GM18498 (cell line): ENCODE data around the gene ZBTB16.

Source experiments
- ATAC-seq: cut with Tn5 transposase; IDR thresholded peaks from one replicate; pipeline ENCODE4 v1.9.1; 2021; ENCODE audit warnings: mild to moderate bottlenecking, moderate library complexity; ENCODE audit not compliant: unreplicated experiment

Gene ZBTB16

GRCh38 chr11:114128399-114128798 is 68.9 kb downstream of the ZBTB16 start:
- no peak for ATAC-seq

- ATAC-seq, result no peak
These were observed 69.6 kb downstream of the ZBTB16 start for GRCh38 chr11:114129142-114129541.

- ATAC-seq, result no peak
These were observed 70.2 kb downstream of the ZBTB16 start for GRCh38 chr11:114129699-114130098.

DNA sequence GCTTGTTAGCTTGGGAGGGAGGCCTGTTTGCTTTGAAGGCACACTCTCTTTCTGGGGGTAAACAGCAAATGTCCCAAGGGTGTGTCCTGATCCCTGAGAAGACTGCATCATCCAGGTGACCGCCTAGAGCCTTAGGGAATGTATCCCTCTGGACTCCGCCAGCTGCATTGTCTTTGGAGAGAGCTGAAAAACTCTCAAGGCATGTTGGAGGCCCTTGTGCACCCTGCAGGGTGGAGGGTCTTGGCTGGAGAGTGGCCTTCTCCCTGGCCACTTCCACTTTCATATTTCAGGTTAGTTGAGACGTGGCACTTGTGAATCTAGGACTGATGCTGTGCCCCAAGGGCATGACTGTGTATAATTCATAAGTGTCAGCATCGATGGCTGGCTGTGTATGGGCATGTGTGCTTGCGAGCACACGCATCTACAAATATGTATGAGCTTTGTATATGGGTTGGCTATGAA is 70.6 kb downstream of the ZBTB16 start:
- no peak for ATAC-seq

DNA sequence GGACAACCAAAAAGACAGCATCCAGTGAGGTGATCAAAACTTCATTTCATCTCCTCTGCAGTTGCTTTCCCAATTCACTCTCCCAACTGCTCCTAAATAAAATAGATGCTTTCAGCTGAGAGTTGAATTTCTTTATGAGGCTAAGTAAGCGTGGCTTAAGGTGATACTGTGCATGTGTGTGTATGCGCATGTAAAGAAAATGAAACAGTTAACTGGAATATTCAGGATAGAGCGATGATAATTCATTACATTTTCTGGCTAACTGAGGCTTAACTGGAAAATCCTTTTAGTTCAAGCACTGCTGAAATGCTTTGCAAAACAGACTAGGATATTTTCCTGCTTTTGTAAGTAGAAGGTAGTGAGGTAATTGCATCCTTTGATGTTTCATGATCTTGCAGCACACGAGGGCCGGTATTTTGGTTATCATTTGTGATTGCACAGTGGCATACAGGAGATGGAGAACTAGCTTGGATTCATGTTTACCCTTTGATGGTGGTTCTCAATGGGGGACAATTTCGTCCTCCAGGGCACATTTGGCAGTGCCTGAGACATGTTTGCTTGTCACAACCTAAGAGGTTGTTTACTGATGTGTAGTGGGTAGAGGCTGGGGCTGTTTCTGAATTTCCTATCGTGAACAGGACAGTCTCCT is 71.2 kb downstream of the ZBTB16 start:
- ATAC-seq, result no peak

GRCh38 chr11:114131461-114131864 is 72.0 kb downstream of the ZBTB16 start:
- no peak for ATAC-seq

- no peak for ATAC-seq
These were observed 72.9 kb downstream of the ZBTB16 start for GRCh38 chr11:114132417-114132816.

- ATAC-seq, result no peak
These were observed 73.5 kb downstream of the ZBTB16 start for GRCh38 chr11:114132944-114133394.

DNA sequence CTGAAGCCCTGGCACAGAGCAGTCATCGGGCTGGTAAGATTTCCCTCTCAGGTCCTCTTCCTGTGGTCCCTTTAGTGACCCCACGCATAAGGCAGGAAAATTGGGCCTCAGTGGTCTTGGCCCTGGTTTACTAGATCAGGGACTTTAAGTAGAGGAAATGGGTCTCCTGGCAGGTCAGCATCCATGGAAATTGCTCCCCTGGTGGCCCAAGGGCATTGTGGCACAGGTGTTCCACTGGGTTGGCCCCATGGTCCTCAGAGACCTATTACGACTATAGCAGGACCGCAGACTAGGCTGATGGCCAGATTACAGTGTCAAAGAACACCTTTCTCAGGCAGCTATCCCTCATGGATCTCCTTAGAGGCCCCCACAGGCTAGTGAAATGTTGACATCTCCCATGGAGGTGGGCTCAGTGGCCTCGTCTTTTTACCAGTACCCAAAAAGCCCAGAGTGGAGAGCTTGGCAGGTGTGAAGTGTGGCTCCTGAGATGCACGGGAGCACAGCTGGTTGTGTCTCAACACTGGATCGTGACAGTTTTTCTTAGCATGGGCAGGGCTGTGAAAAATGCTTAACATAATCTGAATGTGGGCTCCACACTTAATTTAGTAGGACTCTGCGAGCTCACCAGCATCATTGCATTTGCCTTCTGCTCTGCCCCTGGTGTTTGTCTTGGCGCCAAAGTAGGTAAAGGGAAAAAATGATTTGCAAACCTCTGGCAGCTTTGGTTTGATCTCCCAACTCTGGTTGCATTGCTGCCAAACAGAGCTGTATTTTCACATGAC is 74.2 kb downstream of the ZBTB16 start:
- no peak for ATAC-seq

GRCh38 chr11:114134870-114135269 is 75.4 kb downstream of the ZBTB16 start:
- no peak for ATAC-seq

DNA sequence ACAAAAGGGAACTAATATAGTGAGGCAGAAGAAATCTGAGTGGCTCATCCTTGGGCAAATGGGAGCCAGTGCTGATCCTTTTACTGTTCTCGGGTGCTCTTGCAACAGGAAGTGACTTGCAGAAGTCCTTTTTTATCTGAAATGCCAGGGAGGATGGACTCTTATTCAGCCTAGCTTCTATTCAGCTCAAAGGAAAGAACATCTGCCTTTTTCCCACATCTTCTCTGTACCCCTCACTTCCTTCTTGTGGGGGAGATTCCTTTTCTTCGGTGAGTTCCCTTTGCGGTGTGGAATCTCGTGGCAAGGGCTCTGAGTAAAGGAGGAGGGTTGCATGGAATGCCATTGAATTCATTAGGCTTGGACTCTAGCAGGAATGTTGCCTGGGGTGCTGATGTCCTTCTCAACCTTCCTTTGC is 76.2 kb downstream of the ZBTB16 start:
- ATAC-seq, result no peak

DNA sequence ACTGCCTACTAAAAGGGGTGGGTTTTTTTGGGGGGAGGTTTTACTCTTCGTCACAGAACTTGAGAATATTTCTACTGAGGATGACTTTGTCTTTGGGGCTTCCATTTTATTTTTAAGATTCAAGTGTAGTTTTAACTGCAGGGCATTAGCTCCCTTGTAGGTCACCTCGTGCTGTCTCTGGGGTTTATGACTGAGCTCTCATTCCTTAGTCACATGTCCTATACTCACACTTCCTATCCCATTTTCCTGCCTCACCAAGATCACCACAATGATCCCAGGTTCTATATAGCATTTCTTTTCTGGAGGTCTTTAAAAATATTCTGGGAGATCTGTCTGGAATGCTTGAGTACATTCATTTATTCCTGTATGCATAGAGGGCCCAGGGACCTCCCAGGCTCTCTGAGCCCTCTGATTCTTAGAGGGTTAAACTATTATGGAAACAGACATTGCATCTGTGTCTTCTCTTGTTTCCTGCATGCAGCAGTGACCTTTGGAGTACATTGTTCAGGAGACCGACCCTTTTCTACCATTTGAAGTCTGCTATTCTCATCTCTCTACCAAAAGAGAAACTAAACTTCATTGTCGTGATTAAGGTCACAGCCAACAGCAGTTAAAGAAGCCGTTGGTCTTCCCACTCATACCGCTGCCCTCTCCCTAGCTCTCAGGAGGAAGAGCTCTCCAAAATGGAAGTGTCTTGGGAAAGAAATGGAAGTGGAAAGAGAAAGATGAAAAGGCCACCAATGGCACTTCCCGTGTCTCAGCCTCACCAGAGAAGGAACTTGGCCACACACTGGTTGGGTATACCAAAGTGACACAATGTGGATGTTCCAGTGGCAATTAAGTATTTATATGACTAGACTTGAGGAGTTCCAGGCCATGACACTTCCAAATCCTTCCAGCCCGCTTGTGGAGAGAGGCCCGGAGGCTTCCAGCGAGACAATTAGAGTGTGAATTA is 77.5 kb downstream of the ZBTB16 start:
- no peak for ATAC-seq

- ATAC-seq, result no peak
These were observed 78.3 kb downstream of the ZBTB16 start for GRCh38 chr11:114137838-114138237.

DNA sequence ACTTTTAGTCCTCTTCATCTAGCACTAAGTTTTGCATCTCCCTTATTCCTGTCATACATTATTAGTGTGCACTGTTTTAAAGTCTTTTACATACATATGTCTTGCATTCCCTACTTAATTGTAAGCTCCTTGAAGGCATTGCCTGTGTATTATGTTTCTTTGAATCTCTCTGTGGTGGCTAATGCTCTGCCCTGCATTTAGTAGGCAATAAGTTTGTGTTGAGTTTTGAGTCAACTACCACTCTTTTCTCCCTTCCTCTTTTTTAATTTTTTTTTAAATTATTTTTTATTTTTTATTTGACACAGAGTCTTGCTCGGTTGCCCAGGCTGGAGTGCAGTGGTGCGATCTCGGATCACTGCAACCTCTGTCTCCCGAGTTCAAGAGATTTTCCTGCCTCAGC is 78.9 kb downstream of the ZBTB16 start:
- ATAC-seq, result no peak

GRCh38 chr11:114140826-114141225 is 81.3 kb downstream of the ZBTB16 start:
- ATAC-seq, result no peak

DNA sequence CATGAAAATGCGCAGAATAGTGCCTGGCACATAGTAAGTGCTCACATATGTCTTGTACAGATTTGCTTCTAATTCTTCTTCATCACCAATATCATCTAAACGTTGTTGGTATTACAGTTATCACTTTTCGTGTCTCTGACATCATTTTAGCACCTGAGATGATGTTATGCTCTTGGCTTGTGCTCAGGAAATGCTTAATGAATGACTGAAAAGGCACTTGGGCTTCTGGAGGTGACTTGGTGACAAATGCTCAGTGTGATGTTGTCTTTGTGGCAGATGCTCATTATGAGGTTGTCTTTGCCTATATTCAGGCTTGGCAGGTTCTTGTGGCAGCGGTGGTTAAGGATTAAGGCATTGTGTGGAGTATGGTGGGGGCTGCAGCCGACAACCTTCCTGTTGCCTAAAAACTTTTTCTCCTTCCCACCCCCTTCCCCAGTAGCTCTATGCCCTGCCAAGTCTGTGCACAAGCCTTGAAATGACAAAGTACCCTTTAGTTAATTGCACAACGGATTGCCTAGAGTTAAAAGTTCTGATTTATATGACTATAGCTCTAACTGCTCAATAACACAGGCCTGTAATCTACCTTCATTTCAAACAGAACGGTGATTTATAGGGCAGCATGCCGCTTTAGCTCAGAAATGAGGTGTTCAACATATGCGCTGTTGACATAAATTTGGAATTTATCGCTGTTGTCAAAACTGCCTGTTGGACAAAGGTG is 82.5 kb downstream of the ZBTB16 start:
- ATAC-seq, result no peak

GRCh38 chr11:114142707-114143106 is 83.2 kb downstream of the ZBTB16 start:
- ATAC-seq, result no peak

GRCh38 chr11:114145166-114145775 is 85.8 kb downstream of the ZBTB16 start:
- ATAC-seq, result no peak

- ATAC-seq, result no peak
These were observed 88.0 kb downstream of the ZBTB16 start for GRCh38 chr11:114147375-114148012.

DNA sequence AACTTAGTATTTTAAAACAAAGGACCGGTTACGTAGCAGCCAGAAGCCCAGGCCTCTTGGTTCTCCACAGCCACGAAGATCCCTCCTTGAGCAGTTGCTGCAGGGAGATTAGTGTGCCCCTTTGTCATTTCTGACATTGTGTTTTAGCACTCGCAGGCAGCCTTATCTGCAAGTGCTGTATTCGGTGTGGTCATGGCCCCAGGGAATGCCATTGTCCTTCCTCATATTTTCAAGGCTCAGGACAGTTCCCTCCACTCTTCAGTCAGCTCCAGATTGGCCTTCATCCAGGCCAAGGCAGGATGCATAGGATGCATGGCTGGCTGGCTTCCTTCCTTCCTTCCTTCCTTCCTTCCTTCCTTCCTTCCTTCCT is 88.5 kb downstream of the ZBTB16 start:
- ATAC-seq, result no peak
